AG20443 (cell line): ENCODE measurements around the gene PLXNA2.
A peak's percentile ranks its signal among the peaks of the same experiment; 100 is the strongest.

Source experiments
- DNase-seq: peaks from one replicate; pipeline ENCODE4 v3.0.0; 2012; ENCODE audit warnings: low spot score, mixed read lengths

PLXNA2 gene

DNA sequence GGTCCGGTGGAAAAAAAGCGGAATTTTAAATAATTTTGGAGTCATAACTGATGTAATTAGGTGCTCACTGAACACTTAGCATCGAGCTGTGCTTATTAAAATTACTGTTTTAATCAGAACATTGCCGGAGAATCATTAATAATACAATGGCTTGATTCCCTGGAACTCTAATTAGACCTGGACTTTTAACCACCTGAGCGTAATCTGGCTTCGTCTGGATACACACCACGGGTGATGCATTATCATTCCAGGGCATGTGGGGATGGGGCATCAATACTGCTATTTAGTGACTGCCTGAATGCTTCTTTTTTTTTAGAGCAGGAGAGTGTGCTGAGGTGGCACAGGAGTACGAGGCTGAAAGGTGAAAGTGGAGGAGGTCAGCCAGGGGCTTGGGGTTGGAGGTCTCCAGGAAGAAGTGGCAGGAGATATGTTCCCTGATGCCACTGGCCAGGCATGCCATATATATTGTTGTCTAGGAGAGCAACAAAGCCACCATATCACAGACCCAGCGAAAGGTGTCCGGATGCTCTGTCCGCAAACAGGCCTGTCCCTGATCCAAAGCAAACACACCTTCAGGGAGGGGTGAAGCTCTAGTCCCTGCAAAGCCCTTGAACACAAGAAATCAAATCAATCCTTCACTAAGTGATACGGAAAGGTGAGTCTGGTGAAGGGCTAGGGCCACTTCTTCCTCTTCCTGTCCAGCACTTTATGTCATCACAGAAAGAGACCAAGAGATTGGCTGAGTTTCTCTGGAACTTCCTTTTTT is 125.2 kb downstream of the PLXNA2 start:
- DNase-seq = no peak

DNA sequence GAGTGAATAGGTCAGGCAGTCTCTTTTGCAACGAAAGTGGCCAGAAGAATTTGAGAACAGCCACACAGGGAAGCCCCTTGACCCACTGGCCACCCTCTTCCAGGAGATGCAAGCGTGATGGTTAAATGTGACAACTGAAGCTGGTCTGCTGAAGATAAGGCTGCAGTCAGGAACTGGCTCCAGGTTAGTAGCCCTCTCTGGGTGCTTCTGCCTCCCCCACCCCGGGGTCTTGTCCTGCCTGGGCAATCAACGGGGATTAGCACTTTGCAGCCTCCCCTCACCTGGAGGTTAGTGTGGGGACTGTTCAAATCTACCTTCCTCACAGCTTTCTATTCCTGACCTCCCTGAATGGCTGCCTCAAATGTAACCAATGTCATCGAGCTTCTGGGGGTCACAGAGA is 125.9 kb downstream of the PLXNA2 start:
- DNase-seq = no peak

DNA sequence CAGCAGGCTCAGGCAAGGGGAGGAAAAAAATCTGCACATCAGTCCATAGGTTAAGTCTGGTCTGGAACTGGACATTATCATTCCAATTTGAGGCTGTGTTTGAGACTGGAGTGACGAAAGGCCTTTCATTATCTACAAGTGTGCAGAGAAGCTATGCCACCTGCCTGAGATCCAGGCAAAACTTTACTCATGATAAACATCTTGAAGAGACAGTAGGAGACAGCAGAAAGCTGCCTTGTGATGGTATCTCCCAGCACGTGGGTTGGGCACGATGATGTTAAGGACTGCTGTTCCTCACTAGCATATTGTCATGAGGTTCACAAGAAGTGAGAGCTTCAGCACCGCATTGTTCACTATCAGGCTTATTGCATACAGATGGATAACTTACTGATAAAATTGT is 126.4 kb downstream of the PLXNA2 start:
- no peak for DNase-seq

DNA sequence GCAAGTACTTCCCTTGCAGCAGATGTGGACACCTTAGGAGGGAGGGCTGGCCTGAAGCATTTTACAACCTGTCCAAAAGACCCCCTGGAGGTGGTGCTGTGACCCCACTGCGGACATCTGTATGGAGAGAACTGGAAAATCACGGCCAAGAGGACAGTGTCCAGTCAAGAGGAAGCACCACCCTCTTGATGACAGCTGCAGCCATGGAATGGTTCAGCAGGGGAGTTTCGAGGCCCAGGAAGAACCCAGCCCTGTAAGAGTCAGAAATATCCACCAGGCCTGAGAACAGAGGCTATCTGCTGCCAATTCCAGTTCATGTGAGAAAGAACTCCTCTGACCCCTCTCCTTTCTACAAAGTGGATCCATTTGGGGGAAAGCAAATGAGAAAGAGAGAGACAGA is 126.8 kb downstream of the PLXNA2 start:
- DNase-seq = no peak

DNA sequence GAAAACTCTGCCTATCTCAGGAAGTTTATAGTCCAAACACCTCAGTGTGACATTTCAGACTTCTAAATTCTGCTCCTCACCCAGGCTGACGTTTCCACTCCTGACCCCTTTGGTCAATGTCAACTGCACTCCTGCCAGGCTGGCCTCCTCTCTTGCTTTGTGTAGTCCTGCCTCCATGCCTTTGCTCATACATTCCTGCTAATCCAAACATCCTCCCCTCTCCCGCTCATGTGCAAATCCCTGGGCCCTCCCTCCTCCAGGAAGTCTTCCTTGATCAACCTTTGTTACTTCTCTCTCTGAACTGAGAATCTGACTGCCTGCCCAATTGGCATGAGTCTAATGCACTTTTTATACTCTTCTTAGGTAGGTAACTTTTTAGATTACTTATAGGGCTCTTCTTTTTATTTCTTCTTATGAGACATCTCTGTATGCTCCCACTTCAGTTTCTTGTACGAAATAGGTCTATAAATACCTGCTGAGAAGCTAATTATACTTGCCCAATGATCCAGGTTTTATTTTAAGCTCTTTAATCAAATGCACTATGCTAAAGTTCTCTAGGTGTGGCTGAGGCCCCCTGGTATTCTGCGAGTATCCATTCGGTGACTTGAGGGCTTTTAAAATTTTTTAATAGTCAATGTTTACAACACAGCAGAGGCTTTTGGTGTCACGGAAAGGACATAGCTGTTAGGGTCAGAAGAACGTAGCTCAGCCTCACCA is 128.1 kb downstream of the PLXNA2 start:
- no peak for DNase-seq

DNA sequence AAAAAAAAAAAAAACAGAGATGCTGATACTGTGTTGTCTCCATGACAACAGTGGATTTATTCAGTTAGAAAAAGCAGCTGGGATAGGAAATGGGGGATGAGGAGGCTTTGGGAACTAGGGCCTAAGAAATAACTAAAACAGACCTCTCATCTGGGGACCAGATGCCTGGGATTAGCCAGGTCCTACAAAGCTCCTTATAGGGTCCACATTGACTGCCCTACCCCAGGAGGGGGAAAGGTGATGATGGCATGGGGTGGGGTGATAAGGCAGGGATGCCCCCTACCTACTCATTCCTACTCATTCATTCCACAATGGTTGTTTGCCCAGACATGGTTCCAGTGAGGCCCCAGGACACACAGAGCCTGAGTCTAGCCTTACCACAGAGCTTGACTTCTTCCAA is 131.2 kb downstream of the PLXNA2 start:
- DNase-seq = no peak

DNA sequence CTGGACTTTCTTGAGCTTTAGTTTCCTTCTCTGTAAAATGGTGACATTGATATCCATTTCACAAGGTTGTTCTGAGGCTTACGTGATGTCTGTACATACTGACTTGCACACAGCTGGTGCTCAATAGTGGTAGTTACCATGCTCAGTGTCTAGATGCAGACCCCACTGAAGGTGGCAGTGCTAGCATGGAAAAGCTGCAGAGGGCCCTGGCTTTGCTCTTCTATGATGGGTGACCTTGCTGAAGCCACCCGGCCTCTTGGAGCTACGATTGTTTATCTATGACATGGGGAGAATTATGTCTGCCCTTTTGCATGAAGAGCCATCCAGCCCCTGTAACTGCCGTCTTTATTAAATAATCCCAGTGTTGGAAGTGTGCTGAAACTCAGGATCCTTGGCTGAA is 131.8 kb downstream of the PLXNA2 start:
- no peak for DNase-seq

DNA sequence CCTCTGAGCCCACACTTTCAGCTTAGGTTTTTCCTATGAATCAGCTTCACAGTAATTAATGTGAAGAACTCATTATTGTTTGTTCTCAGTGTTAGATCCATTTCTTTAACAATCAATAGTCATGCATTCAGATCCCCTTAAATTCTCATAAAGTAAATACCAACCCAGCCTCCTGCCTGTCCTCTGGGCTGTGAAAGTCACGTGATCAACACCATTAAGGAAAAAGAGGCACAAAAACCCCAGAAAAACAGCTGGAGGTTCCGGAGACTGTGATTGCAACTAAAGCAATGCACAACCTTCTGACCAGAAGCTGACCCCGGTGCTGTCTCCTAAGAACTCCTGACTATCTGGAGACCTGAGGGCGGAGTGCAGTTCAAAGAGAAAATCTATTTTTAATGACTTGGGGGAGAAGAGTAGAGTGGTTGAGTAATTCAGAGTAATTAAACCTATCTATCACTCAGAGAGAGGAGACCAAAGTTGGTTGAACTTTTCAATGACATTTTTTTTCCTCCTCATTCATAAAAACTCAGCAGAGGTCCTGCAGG is 132.5 kb downstream of the PLXNA2 start:
- DNase-seq = no peak

DNA sequence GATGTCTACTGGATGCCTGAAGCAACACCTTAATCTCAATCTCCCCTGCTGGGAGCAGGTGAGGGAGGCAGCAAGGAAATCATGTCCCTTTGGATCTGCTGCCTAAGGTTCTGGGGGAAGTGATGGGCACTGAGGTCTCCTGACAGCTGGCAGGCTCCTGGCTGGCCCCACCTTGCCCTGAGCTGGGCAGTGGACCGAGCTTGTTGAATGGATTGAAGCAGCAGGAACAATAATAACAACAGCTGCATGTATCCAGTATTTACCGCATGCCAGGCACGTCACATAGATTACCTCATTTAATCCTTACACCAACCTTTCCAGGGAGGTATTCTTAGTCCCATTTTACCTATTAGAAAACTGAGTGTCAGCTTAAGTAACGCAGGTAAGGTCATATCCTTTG is 133.9 kb downstream of the PLXNA2 start:
- no peak for DNase-seq

DNA sequence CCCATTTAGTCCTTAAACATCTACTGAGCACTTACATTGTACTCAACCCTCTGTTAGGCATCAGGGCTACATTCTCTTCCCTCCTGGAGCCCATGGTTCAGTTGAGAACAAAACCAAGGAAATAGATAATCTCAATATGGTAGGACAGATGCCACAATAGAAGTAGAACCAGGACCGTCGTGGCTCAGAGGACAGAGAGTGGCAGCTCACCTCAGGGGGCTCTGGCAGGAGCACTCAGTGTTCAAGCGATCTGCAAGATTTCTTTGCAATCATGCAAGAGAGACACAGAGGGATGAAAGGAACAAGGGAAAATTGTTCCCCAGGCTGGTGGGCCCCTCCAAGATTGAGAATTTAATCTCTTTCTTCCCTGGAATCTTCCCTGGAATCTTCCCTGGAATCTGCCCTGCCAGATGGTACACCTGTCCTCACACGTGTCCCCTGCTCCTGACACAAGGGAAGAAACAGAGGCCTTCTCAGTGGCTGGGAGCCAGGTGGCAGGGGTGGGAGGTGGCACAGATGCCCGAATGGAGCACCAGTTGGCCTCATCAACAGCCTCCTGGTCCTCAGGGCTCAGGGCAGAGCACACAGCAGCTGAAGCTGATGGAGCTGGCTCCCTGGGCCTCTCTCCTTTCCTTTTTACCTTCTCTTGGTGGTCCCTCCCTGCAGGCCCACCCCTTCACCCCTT is 135.4 kb downstream of the PLXNA2 start:
- DNase-seq = no peak

DNA sequence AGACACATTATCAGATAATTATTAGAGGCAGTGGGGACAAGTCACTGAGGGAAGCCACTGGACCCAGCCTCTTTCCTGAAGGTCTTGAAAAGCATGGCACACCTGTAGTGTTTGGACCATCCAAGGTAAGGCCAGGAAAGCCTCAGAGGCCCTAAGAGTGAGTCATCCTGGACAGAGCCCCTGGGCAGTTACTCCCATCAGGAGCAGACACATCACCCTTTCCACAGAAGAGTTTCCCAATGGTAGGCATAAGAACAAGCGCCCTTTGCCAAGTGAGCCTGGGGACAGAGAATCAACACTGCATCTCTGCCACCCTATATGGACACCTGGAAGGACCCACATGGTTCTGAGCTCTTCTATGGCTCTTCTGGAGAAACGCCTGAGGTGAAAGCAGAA is 136.0 kb downstream of the PLXNA2 start:
- no peak for DNase-seq

DNA sequence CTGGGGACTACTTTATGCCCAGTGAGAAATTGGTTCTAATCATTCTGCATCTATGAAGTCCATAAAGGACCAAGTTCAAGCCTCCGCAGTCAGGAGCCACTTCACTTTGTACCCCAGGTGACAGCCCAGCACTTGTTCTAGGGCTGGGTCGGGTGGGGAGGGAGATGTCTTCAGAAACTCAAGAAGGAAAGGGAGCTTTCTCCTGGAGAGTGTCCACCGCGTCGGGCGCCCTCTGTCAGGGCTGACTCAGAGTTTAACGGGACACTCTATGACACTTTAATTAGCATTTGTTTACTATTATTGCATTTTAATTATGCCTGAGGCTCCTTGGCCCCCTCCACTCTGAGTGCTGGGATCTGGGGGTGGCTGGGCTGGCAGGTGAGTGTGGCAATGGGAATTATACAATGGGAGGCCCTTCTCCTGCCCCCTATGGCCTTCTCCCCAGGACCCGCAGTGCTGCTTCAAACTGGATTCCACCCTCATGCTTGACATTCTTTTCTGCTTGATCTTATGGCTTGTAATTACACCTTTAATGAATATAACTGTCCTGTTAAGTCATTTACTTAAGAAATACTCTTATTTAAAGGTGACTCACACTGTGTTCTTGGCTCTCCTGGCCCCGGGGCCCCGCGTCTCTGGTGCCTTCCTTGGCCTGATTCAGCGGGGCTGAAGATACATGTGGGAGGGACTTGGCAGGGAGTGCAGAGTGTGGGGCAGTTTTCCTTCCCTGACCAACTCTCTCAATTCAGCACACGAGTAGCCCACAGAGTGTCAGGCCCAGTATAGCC is 136.6 kb downstream of the PLXNA2 start:
- peak; percentile 89 for DNase-seq

DNA sequence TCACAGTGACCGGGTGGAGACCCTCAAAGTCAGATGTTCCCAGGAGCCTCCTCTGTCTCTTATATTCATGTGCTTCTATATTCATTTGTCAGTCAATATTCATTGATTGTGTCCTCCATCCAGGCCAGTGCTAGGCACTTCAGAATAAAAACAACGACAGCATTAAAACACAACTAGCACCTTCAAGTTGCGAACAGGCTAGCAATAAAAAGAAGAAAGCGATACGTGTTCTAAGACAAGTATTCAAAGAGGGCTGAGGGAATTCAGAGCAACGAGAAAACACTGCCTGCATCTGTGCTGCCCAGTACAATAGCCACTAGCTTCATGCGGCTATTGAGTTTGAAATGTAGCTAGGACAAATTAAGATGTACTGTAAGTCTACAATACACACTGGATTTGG is 138.0 kb downstream of the PLXNA2 start:
- DNase-seq = no peak

DNA sequence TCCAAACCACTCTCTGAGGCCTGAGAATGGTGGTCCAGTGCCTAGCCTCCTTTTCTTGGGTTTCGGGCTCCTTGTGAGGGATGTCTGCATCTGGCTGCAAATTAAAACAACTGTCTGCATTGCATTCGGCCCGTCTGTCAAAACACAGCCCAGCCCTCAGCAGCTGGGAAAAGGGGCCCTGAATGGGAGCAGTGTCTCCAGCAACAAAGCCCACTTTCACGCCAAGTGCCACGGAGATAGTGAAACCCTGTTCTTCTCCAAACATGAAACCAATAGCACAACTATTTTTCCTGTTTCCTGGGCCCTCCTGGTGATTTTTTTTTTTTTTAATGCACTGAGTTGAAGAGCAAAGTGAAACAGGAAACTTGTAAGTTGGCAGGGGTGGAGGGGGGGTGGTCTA is 138.4 kb downstream of the PLXNA2 start:
- no peak for DNase-seq

DNA sequence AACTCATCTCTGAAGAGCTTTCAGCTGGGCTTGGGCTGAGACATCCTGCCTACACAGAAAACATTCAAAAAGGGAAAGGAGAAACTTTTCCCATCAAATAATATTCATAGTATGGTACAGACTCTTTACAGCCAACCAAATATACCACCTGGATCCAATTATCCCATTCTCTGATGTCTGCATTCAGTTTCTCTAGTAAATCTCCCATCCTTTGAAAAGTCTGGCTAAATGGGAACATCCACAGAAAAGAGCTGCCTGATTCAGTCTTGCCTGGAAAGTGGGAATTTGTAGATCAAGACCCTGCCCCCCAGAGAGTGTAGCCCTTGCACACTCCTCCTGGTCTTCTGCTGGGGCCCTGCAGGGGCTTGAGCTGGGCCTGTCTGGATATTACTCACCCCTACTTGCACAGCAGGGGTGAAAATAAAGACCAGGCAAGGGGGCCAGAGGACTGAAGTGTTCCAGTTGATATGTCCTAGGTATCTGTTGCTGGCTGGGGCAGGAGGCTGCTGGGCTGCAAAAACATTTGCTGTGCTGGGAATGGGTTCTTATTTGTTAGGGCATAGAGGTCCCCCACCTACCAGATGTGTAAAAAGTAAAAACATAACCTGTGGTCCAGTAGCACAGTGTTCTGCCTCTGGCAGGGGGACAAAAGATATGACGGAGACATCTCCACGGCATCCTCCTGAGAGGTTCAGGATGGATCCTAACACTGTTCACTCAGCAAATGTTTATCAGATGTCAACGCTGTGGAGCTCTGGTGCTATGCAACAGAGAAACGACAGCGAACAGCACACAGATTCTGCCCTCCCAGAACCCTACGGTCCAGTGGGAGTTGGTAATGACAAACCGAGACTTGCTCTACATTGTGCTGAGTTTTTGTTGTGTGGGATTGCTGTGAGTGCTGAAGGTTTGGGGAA is 140.3 kb downstream of the PLXNA2 start:
- DNase-seq = no peak

DNA sequence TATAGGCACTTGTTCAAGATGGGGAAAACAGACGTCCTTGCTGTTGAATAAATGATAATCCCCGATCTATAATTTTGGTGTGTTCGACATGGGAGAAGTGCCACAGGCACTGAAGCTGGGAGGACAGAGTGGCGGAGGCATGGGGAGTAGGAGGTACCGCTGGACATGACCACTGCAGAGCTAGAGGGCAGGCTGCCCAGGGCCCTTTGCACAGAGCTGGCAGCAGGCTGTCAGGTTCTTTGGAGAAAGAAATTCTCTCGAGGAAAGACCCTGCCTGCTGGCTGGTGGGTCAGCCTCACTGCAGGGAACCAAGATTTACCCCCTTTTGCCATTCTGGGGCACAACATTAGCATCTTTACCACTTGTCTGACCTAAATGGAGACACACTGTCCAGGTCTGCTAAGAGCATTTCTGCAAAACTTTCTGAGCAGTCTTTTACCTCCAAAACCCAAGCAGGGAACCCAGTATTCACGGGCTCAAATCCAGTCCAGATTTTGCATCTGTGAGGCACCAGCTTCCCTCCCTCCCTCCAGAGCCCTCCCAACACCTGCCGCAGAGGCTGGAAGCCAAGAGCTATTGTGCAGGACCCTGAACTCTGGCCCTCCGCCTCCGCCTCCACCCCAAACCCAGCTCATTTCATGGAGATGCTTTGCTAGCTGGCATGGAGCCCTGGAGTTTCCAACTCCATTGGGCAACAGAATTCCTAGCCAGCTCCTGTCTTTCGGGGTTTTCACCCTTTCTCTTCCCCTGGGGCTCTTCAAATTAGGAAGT is 142.3 kb downstream of the PLXNA2 start:
- DNase-seq = no peak

DNA sequence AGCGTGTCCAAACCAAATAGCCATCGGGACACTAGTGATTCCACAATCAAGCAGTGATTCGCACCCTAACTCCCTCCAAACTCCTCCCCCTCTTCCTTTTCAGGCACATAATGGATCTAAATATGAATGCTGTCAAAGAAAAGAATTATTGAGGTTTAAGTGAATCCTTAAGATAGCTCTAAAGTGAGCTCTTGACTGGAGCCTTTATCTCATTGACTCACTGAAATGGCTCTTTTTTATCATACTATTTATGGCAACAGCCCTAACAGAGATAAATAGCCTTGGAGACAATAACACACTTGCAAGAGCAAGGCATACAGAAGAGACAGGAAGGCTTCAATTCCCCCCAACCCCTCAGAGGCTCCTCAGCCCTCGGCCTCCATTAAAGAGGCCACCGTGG is 143.3 kb downstream of the PLXNA2 start:
- DNase-seq = no peak

DNA sequence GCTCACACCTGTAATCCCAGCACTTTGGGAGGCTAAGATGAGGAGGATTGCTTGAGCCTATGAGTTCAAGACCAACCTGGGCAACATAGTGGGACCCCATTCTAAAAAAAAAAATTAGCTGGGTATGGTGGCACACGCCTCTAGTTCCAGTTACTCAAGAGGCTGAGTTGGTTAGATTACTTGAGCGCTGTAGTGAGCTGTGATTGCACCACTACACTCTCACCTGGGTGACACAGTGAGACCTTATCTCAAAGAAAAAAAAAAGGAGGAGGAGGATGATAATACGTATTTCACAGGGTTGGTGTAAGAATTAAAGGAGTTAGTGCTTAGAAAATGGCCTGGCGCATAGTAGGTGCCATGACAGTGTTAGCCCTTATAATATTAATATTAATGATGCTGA is 144.1 kb downstream of the PLXNA2 start:
- no peak for DNase-seq

DNA sequence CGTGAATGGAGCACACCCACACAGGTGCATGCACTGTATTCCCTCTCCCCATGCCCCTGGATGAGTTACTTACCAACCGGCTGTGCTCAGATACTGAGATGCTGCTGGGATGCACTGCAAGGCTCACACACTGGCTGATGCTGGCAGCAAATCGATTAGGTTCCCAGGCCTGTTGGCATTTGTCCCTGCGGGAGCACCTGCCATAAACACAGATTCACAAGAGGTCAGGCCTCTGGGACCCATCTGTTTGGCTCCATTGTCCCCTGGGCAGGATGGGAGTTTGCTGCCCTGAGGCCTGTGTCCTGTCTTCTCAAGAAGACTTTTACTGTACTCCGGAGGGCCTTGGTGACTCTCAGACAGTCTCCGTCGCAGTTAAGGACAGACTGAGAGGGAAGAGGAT is 145.4 kb downstream of the PLXNA2 start:
- no peak for DNase-seq
